HepG2 (cell line): ENCODE measurements around the gene RPTOR.

Experiments
- EZH2 ChIP-seq: conservative IDR thresholded peaks from 2 replicates; pipeline ENCODE4 v1.6.1; 2012; ENCODE audit warnings: mild to moderate bottlenecking, low read depth, low read length, moderate library complexity
- HDAC6 ChIP-seq: fragments of 200-600 bp; sonication (generic); IDR thresholded peaks from 2 replicates; pipeline ENCODE4 v1.7.0; 2017; ENCODE audit warnings: mild to moderate bottlenecking, antibody characterized with exemption, low read length, low read depth
- IRF2 ChIP-seq: IDR thresholded peaks from 2 replicates; pipeline ENCODE4 v1.6.1; 2018; ENCODE audit warnings: missing genetic modification reagents, missing compliant biosample characterization
- ISL2 ChIP-seq: sonication (generic); formaldehyde crosslinking; IDR thresholded peaks from 2 replicates; pipeline ENCODE4 v1.5.0; 2020; ENCODE audit warnings: missing genetic modification reagents
- PHF20 ChIP-seq: sonication (generic); formaldehyde crosslinking; IDR thresholded peaks from 2 replicates; pipeline ENCODE4 v1.5.0; 2020; ENCODE audit warnings: mild to moderate bottlenecking, missing genetic modification reagents
- RERE ChIP-seq: IDR thresholded peaks from 2 replicates; pipeline ENCODE4 v1.6.1; 2016; ENCODE audit warnings: low read depth, missing genetic modification reagents, missing compliant biosample characterization
- TCF12 ChIP-seq, 2 experiments: fragments of 450-650 bp in 1 of 2; sonication (generic) in 1 of 2; formaldehyde crosslinking in 1 of 2; IDR thresholded peaks; 2 replicates each; pipeline versions ENCODE4 v1.6.1 to v1.8.0; 2017 to 2022; ENCODE audit warnings: antibody characterized with exemption in 1 of 2, mild to moderate bottlenecking in 1 of 2, missing genetic modification reagents in 1 of 2, moderate library complexity in 1 of 2
- TCF7L2 ChIP-seq: IDR thresholded peaks from 2 replicates; pipeline ENCODE4 v1.6.1; 2011; ENCODE audit warnings: mild to moderate bottlenecking, low read depth, low read length, moderate library complexity
- ZNF605 ChIP-seq: sonication (generic); formaldehyde crosslinking; IDR thresholded peaks from 2 replicates; pipeline ENCODE4 v1.8.0; 2022; ENCODE audit warnings: mild to moderate bottlenecking, missing genetic modification reagents
- TF ChIP-seq, protein P1 (sequence below): sonication (generic); formaldehyde crosslinking; IDR thresholded peaks from 2 replicates; pipeline ENCODE4 v1.5.0; 2020; ENCODE audit warnings: mild to moderate bottlenecking, missing genetic modification reagents, moderate library complexity

- TF ChIP-seq ZNF605 (CRISPR knock-in tag) (no peak), TCF7L2 (no peak), TCF12 (IDR thresholded peaks at IDR 0.05) (no peak), TCF12 (CRISPR knock-in tag; IDR thresholded peaks at IDR 0.05) (no peak), HDAC6 (no peak), RERE (no peak), EZH2 (no peak), IRF2 (CRISPR knock-in tag) (no peak), ISL2 (CRISPR knock-in tag) (no peak), PHF20 (no peak)
- TF ChIP-seq, protein P1, sequence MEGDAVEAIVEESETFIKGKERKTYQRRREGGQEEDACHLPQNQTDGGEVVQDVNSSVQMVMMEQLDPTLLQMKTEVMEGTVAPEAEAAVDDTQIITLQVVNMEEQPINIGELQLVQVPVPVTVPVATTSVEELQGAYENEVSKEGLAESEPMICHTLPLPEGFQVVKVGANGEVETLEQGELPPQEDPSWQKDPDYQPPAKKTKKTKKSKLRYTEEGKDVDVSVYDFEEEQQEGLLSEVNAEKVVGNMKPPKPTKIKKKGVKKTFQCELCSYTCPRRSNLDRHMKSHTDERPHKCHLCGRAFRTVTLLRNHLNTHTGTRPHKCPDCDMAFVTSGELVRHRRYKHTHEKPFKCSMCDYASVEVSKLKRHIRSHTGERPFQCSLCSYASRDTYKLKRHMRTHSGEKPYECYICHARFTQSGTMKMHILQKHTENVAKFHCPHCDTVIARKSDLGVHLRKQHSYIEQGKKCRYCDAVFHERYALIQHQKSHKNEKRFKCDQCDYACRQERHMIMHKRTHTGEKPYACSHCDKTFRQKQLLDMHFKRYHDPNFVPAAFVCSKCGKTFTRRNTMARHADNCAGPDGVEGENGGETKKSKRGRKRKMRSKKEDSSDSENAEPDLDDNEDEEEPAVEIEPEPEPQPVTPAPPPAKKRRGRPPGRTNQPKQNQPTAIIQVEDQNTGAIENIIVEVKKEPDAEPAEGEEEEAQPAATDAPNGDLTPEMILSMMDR (CRISPR knock-in tag) = no peak
These were observed 317.3 kb downstream of the RPTOR start for GRCh38 chr17:80861892-80862291.
